Measurements from ENCODE around the gene SLC41A3.
"Not testable (repeated sequence)": the region's sequence is repeated elsewhere in the genome, so short reads cannot be mapped to it uniquely, and the experiment has no call there.

Gene SLC41A3

DNA sequence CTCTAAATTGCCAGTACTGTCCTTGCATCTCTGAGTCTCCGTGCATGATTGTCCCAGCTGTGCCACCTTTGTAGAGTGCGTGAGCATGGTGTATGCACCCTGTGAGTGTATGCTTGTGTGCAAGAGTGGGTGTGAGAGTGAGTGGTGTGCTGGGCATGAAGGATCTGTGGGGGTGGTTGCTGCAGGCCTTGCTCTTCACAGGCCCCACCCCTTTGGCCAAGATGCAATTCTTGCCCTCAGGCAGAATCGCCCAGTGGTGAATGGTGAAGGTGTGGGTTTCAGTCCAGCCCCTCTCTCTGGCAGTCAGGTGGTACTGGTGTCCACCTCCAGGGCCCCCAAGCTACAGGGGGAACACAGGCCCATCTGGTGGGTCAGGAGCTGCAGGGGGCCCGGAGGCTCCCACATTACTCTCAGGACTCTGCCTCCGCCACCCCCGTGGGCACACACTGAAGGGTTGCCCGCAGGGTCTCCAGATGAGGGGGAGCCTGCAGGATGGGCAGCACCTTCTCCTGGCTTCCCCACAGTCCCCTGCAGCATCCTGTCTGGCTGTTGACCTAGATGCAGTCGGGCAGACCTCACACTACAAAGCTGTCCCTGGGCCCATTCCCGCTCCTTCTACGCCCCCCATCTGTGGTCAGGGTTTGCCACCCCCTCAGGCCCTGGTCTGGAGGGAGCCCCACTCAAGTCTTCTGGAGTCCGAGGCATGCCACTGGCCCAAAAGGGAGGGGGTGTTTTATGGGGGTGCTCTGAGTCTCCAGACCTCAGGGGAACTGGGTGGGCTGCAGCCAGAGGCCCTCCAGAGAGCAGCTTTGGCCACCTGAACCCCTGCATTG lies 123.3 kb downstream of the SLC41A3 start:
- Histone ChIP-seq H3K9ac (ENCODE audit: low read depth, low read length) (no peak overlapping the region), H3K9me3 (ENCODE audit: control insufficient read depth, insufficient read depth, low read length) (no peaks in the 10 kb centered on the region), H3K4me3 (ENCODE audit: low read depth, low read length) (no peak overlapping the region), H3K4me1 (ENCODE audit: control insufficient read depth, insufficient read depth, low read length) (no peaks in the 10 kb centered on the region), H3K36me3 (ENCODE audit: control insufficient read depth, insufficient read depth, low read length) (no peaks in the 10 kb centered on the region), H3K27me3 (ENCODE audit: control insufficient read depth, insufficient read depth, low read length) (peaks cover 10% of the 10 kb centered on the region)

DNA sequence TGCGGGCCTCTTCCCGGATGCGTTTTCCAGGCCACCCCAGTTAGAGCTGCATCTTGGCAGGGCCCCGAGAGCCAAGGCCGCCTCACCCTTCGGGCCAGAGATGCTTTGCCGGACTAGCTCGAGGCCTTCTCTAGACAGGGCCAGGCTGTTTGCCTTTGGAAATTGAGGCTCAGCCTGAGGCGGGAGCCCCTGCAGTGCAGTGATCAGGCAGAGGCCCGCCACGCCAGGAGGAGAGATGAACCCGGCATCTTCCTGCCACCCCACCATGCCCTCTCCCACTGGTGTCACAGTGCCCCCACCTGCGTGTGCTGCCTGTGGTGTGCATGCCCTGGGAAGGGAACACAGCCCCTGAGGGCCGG lies 123.9 kb downstream of the SLC41A3 start:
- Histone ChIP-seq H3K9ac (ENCODE audit: low read depth, low read length) (no peak overlapping the region), H3K27me3 (ENCODE audit: control insufficient read depth, insufficient read depth, low read length) (peaks cover 9% of the 10 kb centered on the region), H3K4me3 (ENCODE audit: low read depth, low read length) (no peak overlapping the region), H3K36me3 (ENCODE audit: control insufficient read depth, insufficient read depth, low read length) (no peaks in the 10 kb centered on the region), H3K4me1 (ENCODE audit: control insufficient read depth, insufficient read depth, low read length) (no peaks in the 10 kb centered on the region), H3K9me3 (ENCODE audit: control insufficient read depth, insufficient read depth, low read length) (no peaks in the 10 kb centered on the region)

DNA sequence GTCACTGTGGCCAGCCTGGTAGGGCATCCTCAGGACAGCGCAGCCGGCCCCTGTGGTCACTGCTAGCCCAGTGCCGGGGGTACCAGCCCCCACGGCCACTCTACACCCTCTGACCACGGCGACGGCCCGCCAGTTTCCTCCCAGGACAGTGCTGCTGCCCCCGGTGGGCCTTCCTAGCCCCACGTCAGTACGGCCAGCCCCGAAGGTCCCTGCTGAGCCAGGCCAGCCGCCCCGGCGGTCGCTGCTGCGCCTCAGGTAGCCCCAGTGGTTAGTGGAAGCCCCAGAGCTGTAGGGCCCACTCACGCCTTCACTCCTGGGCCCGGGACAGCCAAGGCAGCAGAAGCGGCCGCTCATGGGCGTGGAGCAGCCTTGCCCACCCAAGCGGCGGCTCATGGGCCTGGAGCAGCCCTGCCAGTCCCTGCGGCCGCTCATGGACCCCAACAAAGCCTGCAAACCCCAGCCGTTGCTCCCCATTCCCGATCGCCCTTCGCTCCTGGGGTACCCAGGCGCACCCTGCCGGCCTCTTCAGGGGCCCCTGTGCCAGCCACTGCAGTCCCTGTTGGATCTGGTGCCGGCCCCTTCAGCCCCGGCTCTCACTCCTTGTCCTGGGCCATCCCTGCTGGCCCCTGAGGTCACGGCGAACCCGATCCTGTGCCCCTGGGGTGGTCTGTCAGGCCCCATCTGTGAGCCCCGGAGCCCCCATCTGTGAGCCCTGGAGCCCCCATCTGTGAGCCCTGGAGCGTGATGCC lies 124.4 kb downstream of the SLC41A3 start:
- no peaks in the 10 kb centered on the region for H3K4me1 ChIP-seq (ENCODE audit: control insufficient read depth, insufficient read depth, low read length)
- H3K9me3 ChIP-seq (ENCODE audit: control insufficient read depth, insufficient read depth, low read length) = no peaks in the 10 kb centered on the region
- H3K27me3 ChIP-seq (ENCODE audit: control insufficient read depth, insufficient read depth, low read length) = peaks cover 12% of the 10 kb centered on the region
- H3K4me3 ChIP-seq (ENCODE audit: low read depth, low read length) = no peak overlapping the region
- H3K36me3 ChIP-seq (ENCODE audit: control insufficient read depth, insufficient read depth, low read length) = no peaks in the 10 kb centered on the region
- H3K9ac ChIP-seq (ENCODE audit: low read depth, low read length) = no peak overlapping the region

DNA sequence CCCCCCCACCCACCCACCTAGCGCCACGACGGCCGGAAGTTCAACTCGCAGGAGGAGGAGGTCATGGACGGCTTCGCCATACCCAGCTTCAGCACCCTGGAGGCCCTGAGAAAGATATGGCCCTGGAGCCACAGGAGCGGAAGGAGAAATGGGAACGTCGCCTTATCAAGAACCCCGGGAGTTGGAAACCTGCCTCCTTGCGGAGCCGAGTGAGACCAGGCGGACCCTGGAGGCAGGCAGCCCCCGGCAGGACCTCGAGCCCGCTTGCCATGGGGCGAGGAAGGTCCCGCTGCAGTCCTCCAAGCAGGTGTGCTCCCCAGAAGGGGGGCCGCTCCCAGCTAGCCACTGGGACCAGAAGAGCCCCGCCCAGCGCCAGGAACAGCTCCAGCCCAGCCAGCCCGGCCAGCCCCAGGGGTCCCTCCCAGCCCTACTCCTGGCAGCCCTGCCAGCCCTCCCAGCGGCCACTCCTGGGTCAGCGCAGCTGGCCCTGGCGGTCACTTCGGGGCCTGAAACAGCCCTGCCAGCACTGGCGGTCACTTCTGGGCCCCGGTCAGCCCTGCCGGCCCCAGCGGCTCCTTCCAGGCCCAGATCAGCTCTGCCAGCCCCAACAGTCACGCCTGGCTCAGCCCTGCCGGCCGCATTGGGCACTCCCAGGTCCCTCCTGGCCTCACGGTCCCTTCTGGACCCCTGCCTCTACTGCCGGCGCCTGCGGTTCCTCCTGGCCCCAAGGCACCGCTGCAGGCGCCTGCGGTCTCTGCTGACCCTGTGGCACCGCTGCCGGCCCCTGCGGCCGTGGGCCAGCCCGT lies 125.2 kb downstream of the SLC41A3 start:
- Histone ChIP-seq H3K4me1 (ENCODE audit: control insufficient read depth, insufficient read depth, low read length) (no peaks in the 10 kb centered on the region), H3K9ac (ENCODE audit: low read depth, low read length) (no peak overlapping the region), H3K9me3 (ENCODE audit: control insufficient read depth, insufficient read depth, low read length) (no peaks in the 10 kb centered on the region), H3K36me3 (ENCODE audit: control insufficient read depth, insufficient read depth, low read length) (no peaks in the 10 kb centered on the region), H3K4me3 (ENCODE audit: low read depth, low read length) (peak overlapping the region; percentile 13), H3K27me3 (ENCODE audit: control insufficient read depth, insufficient read depth, low read length) (peaks cover 12% of the 10 kb centered on the region)

DNA sequence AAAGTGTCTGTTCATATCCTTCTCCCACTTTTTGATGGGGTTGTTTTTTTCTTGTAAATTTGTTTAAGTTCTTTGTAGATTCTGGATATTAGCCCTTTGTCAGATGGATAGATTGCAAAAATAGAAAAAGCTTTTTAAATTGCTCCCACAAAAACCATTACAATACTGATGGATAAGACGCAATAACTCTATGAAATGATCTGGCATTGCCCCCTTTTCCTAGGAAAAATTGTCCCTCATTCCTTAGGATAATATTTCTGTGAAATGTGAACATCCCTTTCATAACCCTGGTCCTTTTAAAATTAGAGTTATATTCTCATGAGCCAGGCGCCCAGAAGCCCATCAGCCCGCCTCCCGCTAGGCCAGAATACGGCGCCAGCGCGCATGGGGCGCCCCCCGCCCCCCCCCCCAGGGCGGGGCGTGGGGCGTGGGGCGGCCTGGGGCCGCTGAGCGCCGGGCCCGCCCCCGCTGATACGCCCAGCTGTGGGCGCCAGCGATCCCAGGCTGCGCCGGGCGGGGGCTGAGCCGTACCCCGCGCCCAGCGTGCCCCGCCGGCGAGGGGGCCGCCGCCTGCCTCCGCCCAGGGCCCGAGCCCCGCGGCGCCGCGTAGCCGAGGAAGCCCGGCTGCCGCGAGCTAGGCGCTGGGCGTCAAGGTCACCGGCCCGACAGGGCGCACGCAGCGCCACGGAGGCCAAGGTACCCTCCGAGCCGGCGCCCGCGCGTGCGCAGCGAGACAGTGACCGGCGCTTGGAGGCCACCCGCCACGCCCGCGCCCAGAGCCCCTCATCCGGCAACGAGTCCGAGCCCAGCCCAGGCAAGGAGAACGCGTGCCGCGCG lies 126.0 kb downstream of the SLC41A3 start:
- Histone ChIP-seq H3K4me3 (ENCODE audit: low read depth, low read length) (peak overlapping the region; percentile 33), H3K4me1 (ENCODE audit: control insufficient read depth, insufficient read depth, low read length) (no peaks in the 10 kb centered on the region), H3K9ac (ENCODE audit: low read depth, low read length) (no peak overlapping the region), H3K27me3 (ENCODE audit: control insufficient read depth, insufficient read depth, low read length) (peaks cover 12% of the 10 kb centered on the region), H3K9me3 (ENCODE audit: control insufficient read depth, insufficient read depth, low read length) (no peaks in the 10 kb centered on the region), H3K36me3 (ENCODE audit: control insufficient read depth, insufficient read depth, low read length) (no peaks in the 10 kb centered on the region)

DNA sequence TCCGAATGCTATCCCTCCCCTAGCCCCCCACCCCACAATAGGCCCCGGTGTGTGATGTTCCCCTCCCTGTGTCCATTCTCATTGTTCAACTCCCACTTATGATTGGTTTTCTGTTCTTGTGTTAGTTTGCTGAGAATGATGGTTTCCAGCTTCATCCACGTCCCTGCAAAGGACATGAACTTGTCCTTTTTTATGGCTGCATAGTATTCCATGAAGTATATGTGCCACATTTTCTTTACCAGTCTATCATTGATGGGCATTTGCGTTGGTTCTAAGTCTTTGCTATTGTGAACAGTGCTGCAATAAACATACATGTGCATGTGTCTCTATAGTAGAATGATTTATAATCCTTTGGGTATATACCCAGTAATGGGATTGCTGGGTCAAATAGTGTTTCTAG lies 126.9 kb downstream of the SLC41A3 start:
- H3K4me1 ChIP-seq (ENCODE audit: control insufficient read depth, insufficient read depth, low read length); H3K4me3 ChIP-seq (ENCODE audit: low read depth, low read length); H3K36me3 ChIP-seq (ENCODE audit: control insufficient read depth, insufficient read depth, low read length); H3K9me3 ChIP-seq (ENCODE audit: control insufficient read depth, insufficient read depth, low read length); H3K9ac ChIP-seq (ENCODE audit: low read depth, low read length): not testable (repeated sequence)
- peaks cover 12% of the 10 kb centered on the region for H3K27me3 ChIP-seq (ENCODE audit: control insufficient read depth, insufficient read depth, low read length)

All from iPS-15b (cell line).